Left renal cortex interstitium (tissue), 4 donors: ENCODE measurements around the gene IQCN. TPM values are rescaled to one million over a fixed set of nuclear protein-coding genes. Genes with fewer than 3 reads are reported as not detected.

Experiments
- DNase-seq, 4 donors: peaks; one replicate each; pipeline ENCODE4 v3.0.0-alpha.2; 2013; ENCODE audit warnings: low read depth in 4 of 4, low spot score in 2 of 4, missing footprints in 1 of 4
- polyA plus RNA-seq, 4 donors: library from polyadenylated mRNA; unstranded; fragments of 120-200 nt; gene quantifications; one replicate each; pipeline ENCODE4 v1.2.1, GENCODE V29; 2013; ENCODE audit not compliant: insufficient read length in 4 of 4

Gene IQCN
- polyA plus RNA-seq, 4 donors, result 3.4 to 13.8 (median 8.9) TPM

- DNase-seq, result no peak
These were observed 40.1 kb downstream of the IQCN start for GRCh38 chr19:18234194-18234593.

GRCh38 chr19:18233224-18233825, 40.9 kb downstream of the IQCN start:
- DNase-seq, result peak in 1 of 4 donors; percentile 58

GRCh38 chr19:18232540-18233223, 41.6 kb downstream of the IQCN start:
- DNase-seq, result no peak

GRCh38 chr19:18231775-18232174, 42.5 kb downstream of the IQCN start:
- DNase-seq, result no peak

- no peak for DNase-seq
These were observed 43.1 kb downstream of the IQCN start for GRCh38 chr19:18230941-18231734.

GRCh38 chr19:18229915-18230314, 44.3 kb downstream of the IQCN start:
- no peak for DNase-seq

GRCh38 chr19:18229474-18229873, 44.8 kb downstream of the IQCN start:
- no peak for DNase-seq

- no peak for DNase-seq
These were observed 46.4 kb downstream of the IQCN start for GRCh38 chr19:18227781-18228271.

GRCh38 chr19:18226956-18227780, 47.1 kb downstream of the IQCN start:
- DNase-seq, result no peak

- DNase-seq, result no peak
These were observed 48.4 kb downstream of the IQCN start, which contains the start of gene PDE4C for GRCh38 chr19:18225702-18226468. Gene PDE4C (minus strand): TSS chr19:18226438. CDS start chr19:18226415, 23 bp downstream.

GRCh38 chr19:18225355-18225701, 48.9 kb downstream of the IQCN start:
- no peak for DNase-seq

GRCh38 chr19:18224525-18225354, 49.5 kb downstream of the IQCN start:
- DNase-seq, result peak; percentile 85 to 95 (median 92)

- no peak for DNase-seq
These were observed 50.3 kb downstream of the IQCN start for GRCh38 chr19:18223860-18224524.

GRCh38 chr19:18221815-18222725, 52.2 kb downstream of the IQCN start:
- no peak for DNase-seq

GRCh38 chr19:18220632-18221275, 53.5 kb downstream of the IQCN start:
- DNase-seq, result no peak

GRCh38 chr19:18219911-18220631, 54.2 kb downstream of the IQCN start:
- DNase-seq, result no peak
